Right renal cortex interstitium (tissue), 3 donors: ENCODE results near the gene RAI14. TPM values are rescaled to one million over a fixed set of nuclear protein-coding genes. Genes with fewer than 3 reads are reported as not detected.

Experiments
- DNase-seq, 3 donors: peaks; one replicate each; pipeline ENCODE4 v3.0.0-alpha.2; 2013; ENCODE audit warnings: low read depth in 3 of 3, low spot score in 2 of 3
- polyA plus RNA-seq, 3 donors: library from polyadenylated mRNA; unstranded; fragments of 120-200 nt; gene quantifications; one replicate each; pipeline ENCODE4 v1.2.1, GENCODE V29; 2013; ENCODE audit not compliant: insufficient read length in 3 of 3

RAI14 gene
- polyA plus RNA-seq, 3 donors: 89.6 to 103 (median 100.0) TPM

DNA sequence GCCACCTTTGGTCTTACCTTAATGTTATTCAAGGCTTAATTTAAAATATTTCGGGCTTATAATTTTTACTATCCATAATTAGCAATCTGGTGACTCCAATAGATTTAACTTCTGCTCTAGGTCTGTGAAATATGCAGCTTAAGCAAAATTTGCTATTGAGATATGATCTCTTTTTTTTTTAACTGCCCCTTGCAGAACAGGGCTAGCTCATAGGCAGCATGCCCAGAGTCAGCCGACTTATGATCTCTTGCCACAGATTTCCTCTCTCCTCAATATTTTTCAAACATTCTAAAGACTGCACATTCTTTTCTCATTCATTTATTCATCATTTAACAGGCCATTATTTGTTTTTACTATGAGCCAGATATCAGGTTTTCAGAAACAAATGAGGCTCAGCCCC is 187.4 kb downstream of the RAI14 start:
- DNase-seq: no peak

DNA sequence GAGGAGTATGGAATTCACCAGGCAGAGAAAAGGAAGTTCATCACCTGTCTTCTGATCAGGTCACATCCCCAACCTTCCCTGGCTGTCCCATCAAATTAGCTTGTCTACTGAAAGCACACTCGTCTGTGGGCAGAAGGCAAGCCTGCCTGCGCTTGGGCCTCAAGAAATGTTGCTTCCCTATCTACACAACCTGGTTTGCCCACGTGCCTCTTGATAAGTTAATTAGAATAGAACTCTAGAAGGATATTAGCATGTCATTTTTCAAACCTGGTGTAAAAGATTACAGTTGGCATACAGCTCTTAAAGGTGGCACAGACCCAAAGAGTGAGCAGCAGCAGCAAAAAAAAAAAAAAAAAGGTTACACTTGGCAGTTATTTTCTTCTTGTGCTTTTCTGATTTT is 188.0 kb downstream of the RAI14 start:
- no peak for DNase-seq

DNA sequence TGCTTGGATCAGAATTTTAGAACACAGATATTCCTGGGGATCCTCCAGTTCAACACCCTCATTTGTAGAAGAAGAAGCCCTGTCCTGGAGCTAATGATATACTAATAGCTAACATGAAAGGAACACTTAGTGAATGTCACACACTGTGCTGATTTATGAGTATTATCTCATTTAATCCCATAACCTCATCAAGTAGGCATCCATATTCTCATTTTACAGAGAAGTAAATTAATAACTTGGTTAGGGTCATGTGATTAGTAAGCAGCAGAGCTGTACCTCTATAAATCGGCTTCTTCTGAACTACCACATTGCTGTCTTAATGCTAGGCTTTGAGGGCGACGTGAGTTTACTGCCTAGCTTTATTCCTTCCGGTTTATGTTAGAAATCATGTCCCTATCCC is 188.9 kb downstream of the RAI14 start:
- no peak for DNase-seq

DNA sequence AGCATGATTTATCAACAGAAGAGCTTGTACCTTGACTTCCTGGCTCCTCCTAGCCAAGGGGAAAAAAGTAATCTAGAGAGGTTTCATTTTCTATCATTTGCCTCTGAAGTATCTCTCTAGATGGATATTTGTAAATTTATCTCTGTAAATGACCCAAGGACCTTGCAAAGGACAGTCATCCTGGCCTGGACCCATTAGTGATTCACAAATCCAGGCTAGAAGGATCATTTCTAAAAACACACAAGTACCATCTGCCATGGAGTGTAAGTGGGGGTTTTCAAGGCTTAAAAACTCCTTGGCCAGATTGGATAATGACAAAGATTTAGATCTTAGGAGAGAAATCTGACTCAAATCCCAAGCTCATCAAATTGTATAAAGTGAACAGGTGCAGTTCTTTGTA is 190.9 kb downstream of the RAI14 start:
- DNase-seq: no peak

DNA sequence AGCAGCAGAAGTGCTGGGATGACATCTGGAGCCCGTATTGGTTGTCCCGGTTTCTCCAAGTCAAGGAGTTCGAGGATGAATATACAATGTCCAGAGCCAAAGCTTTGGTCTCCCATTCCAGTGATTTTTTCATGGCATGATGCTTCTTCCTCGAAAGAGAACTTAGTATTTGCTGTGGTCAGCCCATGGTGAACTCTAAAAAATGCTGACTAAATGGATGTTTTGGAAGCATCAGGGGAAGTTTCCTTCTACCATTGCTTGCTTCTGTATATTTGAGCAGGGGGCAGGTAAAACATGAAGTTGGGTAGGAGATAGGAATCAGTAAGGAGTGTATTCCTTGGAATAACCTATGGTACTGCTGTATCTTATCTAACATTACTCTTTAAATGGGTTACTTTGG is 191.4 kb downstream of the RAI14 start:
- no peak for DNase-seq

DNA sequence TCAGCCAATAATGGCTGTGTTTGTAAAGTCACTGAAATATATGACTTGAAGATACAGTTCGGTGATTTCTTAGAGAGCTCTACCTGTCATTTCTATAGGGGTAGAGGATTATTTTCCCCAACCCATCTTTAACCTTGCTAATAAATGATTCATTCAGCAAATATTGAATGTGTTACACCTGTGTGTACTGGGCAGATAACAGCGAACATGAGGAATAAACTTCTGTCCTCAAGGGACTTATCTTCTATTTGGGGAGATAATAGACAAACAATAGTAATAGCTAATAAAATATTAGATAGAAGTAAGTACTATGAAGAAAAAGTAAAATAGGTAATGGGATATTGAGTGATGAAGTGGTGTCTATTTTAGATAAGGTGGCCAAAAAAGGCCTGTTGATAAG is 192.1 kb downstream of the RAI14 start:
- DNase-seq: no peak

DNA sequence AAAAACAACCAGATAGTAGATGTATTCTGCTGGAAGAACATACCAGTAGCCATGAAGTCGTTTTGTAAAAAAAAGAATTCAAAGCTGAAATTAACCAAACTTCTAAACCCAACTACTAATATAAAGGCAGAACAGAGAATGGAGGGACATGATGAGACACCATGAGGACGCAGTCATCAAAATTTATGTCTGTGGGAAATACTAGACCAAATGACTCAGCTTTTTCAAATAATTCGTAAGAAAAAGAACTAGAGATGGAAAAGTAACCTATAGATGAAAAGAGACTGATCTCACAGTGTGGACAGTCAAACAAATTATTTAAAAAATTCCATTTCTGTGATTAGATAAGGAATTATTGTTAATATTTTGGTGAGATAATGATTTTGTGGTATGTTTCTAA is 193.1 kb downstream of the RAI14 start:
- DNase-seq: no peak

DNA sequence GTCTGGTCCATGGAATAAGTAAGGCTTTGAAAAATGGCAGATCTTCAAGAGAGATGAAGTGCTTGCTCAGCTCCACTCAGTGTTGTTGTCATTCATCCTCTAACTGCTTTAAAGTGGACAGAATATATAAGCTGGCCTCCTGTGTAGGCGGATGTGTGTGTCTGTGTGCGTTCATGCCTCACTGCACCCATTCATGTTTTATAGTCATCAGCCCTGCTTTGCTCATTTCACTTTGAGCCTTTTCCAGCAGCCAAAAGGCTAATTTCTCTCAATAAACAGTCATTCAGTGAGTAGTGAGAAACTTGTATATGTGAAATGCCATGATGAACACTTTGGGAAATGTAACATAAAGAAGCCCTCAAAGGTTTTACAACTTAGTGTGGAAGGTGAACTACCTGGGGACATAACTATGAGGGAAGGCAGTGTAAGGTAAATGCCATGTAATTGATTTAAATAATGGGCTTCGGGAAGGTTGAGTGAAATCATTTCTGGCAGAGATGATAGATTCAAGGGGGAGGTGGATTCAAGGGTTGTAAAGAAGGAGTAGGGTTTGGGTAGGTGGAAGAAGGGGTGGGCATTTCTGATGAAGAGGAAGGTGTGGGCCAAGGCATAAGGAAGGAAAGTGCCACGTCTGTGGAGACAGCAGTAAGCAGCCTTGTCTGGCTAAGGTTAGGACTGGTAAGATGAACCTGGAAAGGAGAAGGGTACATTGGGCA is 198.5 kb downstream of the RAI14 start:
- DNase-seq: peak in 2 of 3 donors; percentile 25 to 27

DNA sequence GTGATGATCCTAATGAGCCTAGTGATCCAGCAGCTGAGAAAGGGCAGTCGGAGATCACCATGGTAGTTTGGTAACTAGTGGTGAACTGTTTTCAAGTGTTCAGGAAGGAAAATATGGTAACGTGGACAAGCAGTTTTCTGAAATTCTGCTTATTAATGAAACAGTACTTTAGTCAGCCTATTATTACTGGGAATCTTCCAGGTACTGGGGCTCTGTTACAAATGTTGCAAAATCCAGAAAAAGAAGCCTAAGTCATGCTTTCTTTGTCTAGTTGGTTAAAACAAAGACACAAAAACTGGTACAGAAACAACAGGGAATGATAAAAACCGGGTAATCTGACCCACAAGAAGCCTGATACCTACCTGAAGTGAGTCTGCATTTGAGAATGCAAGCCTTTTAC is 201.0 kb downstream of the RAI14 start:
- DNase-seq: no peak

DNA sequence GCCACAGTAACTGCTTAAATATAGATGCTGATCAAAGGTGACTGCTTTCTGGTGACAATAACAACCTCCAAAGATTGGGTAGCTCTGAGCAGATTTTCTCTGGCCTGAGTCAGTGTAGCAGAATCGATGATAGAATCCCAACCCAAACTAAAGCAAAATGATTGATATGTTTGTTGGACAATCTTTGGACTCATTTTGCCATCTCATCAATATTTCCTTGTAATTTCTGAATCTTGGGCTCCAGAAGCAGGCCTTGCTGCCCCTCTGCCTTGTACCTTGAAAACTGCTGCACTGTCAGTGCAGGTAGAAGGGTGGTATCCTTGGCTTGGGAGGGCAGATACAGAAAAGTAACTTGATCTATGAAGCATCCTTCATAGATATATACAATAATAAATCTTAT is 201.8 kb downstream of the RAI14 start:
- DNase-seq: no peak

DNA sequence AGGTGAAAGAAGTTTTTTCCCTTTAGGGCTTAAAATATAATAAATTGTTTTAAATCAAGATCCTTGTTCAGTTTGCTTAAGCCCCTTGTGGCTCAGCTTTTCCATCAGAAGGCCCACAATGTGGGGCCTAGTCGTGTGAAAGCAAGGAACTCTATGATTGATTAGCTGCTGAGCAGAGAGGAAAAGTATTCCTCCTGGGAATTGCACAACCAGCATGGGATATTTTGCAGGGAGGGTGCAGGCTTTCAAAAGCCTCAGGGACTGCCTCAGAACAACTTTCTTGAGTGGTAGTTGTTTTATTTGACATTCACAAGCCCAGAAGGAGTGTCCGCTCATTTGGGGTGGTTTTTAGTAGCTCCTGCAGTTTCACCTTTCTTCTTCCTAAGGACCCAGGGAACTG is 202.7 kb downstream of the RAI14 start:
- DNase-seq: no peak

DNA sequence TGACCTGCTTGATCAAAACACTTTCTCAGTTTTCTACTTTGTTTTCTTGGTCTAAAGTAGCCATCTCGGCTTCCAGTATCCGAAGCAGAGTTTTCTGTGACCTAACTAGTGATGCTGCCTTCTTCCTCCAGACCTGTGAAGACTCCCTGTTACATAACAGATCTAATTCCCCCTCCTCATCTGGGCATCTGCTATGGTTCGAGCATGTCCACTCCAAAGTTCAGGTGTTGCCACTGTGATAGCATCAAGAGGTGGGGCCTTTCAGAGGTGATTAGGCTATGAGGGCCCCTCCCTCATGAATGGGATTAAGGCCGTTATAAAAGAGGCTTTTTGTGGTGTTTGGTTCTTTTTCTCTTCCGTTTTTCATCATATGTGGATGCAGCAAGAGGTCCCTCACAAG is 203.1 kb downstream of the RAI14 start:
- DNase-seq: no peak

DNA sequence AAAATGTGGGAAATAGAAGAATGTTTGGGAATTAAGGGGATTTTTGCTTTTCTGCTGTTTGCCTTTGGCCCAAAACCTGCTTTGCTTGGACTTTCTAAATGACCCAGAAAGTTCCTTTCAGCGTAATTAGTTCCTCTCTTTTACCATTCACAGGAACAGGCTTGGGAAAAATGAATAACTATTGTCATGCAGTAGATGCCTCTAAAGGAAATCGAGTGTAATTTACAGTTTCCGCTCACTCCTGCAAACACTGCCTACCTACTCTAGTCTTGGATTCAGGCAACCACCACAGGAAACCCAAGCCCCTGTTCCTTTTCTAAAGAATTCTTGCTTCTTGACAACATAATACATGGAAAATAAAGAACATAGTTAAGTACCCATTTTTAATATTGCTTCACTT is 207.8 kb downstream of the RAI14 start:
- no peak for DNase-seq

DNA sequence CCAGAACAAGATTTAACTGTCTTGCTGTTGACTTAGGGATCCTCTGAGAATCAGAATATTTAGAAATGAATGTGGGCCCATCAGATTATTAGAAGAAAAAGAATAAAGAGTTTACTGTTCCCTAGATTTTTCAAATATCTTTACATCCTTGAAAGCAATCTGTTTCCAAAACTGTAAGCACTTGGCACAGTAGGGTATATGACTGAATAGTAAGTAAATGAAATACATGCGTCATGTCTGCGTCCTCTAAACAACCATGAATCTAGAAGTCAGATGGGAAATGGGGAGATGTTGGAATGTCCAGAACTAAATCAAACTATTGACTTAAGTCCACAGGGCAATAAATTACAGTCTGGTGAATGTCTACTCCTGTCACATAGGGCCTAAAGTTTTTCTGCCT is 209.0 kb downstream of the RAI14 start:
- no peak for DNase-seq

DNA sequence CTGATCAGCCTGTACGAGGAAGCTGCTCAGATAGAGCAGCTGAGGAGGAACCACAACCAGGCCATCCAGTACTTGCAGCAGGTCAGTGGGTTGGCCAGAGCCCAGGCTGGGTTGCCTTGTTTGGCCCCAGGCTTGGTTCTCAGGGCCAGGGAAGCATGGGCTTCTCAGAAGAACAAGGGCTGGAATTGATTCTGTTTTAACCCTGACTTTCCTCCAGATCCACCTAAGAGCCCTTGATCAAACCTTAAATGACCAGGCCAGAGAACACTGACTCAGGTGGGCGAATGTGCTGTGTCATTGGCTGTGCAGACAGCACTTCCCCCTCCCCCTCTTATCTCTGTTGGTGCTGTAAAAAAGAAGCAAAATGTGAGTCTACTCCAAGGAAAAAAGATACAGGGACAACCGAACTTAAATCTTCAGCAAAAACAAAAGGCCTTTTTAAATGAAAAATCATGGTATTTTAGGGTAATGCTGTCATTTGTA is 210.9 kb downstream of the RAI14 start:
- DNase-seq: no peak

DNA sequence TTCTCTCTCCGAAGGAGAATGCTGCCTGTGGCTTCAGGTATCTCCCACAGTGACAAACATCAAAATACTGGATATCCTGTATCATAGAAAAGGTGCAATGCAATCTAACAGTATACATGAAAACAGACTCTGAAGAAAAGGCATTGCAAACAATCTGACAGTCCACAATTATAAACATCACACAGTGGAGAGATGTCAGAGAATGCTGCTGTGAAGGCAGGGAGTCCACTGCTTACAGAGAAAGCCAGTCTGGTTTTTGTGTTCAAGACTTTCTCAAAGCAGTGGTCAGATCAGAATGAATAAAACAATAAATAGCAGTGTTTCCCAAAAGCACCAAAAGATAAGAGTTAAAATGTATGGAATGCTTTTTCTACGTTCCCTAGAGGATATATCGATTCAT is 211.5 kb downstream of the RAI14 start:
- no peak for DNase-seq

DNA sequence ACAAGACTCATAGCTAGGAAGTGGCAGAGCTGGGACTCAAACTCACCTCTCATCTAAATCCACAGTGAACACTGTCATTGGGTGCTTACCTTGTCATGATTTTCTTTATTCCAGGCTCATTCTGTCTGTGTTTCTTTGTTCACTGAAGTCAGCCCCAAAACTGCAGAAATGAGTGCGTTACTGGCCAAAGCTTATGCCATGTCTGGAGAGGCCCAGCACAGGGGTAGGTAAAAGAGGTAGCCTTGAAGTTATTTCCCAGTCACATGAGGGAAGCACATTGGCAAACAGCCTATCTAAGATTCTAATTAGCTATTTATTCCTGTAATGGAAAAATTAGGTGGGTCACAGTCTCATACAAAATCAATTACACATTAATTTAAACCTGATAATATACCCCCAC is 212.7 kb downstream of the RAI14 start:
- DNase-seq: no peak

DNA sequence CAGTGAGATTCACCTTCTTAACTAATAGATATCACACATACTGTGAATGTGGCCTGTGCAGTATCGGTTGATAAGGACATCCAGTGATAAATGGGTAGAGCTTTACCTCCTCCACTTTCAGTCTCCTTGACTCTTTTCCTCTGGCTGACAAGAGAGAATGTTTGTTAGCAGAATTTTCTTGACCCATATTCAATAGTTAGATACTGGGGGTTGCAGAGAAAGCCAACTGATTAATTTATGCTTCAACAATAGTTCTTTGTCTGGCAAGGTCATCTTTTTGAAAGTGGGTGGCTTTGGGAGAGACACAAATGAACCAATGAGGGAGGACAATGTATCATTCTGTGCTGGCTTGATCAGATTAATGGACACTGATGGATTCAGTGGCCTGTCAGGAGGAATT is 213.1 kb downstream of the RAI14 start:
- DNase-seq: no peak

DNA sequence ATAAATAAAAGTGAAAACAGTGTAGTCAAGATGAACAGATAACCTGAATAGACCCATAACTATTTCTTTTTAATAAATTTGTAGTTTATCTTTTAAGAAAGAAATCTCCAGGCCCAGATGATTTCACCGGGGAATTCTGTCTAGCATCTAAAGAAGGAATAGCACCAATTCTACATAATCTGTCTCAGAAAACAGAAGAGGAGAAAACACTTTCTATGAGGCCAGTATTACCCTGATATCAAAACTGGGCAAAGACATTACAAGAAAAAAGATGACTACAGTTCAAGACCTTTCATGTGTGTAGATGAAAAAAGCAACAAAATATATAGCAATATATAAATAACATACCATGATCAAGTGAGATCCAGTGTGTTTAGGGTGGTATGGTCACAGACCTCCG is 214.3 kb downstream of the RAI14 start:
- DNase-seq: no peak

DNA sequence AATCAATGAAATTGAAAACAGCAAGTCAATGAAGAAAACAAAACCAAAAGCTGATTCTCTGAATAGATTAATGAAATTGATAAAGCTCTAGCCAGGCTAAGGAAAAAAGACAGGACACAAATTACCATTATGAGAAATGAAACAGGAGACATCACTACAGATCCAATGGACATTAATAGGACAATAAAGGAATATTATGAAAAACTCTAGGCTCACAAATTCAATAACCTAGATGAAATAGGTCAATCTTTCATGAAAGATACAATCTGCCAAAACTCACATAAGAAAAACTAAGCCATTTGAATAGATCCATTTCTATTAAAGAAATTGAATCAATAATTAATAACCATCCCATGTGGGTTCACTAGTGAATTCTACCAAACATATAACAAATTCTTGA is 220.1 kb downstream of the RAI14 start:
- DNase-seq: no peak

DNA sequence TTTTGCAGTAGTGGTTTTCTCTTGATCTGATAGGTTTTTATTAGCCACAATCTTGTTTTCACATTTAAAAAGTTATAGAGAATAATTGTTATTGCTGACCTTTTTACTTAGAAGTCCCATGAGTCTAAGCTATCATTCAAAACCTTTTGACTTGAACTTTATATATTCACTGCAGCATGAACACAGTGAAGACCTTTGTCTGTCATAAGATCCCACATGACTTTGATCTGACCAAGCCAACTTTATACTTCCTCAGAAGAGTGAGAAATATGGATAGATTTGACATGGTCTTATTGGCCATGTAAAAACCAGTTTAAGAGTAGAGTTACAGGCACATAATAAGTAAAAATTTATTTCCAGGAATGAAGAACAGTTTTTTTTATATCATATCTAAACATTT is 225.1 kb downstream of the RAI14 start:
- no peak for DNase-seq
